ENCODE results near the gene POLR1G. TPM values are rescaled to one million over a fixed set of nuclear protein-coding genes. Genes with fewer than 3 reads are reported as not detected.

The POLR1G gene
- total RNA-seq, 1 experiment from 2014 or later = 25.9 TPM

DNA sequence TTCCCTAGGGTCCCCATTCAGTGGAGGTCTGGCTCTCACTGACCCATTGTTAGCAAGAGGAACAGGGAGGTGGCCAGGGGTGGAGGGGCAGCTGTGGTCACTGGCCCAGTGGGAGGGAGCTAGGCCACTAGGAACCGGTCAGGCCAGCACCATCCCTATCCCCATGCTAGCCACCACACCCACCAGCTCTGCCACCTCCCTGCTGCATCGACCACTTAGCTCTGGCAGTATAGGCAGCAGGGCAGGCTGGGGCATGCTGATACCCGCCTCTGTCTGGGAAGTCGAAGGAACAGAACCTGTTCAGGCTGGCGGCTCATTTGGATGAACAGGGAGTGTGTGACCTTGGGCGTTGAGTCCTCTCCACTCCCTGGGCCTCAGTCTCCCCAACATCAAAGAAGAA is 6.3 kb upstream of the POLR1G start:
- Histone ChIP-seq H3K36me3 (ENCODE audit: low read depth, low read length) (no peaks in the 10 kb centered on the region; the same call in 1 of the 2 replicates), H3K4me3 (ENCODE audit: low read length) (no peak overlapping the region), H3K27ac (ENCODE audit: low read length) (no peak overlapping the region), H3K27me3 (ENCODE audit: low read length) (no peaks in the 10 kb centered on the region), H4K20me1 (ENCODE audit: low read length) (no peaks in the 10 kb centered on the region), H3K4me2 (ENCODE audit: low read length) (no peak overlapping the region), H3F3A (ENCODE audit: low read length, unreplicated experiment) (no peaks in the 10 kb centered on the region), H3K9me3 (ENCODE audit: low read length) (no peaks in the 10 kb centered on the region), H2AFZ (ENCODE audit: low read length) (no peak overlapping the region), H3K9me2 (replicated peaks; ENCODE audit: low read length) (no peaks in the 10 kb centered on the region), H3K4me1 (ENCODE audit: insufficient read depth, low read length) (peaks cover 15% of the 10 kb centered on the region; the same call in 1 of the 2 replicates), H3K79me2 (ENCODE audit: low read length) (peaks cover 49% of the 10 kb centered on the region), H3K9ac (ENCODE audit: low read length) (no peak overlapping the region)
- ChIA-PET POLR2A (ENCODE audit: unreplicated experiment) (no interaction called here), CTCF (interaction anchor here (0.6 kb wide), 1 partner anchor 85 kb away, joined by 3 read pairs; no protein-coding TSS in a partner anchor)
- DNase-seq (no peak), ATAC-seq (no peak)
- TF ChIP-seq CTCF (conservative IDR thresholded peaks at IDR 0.05; ENCODE audit: low read depth, low read length) = no peak
- no peak for TF ChIP-seq EZH2 (IDR thresholded peaks at IDR 0.05; ENCODE audit: low read length, unreplicated experiment)
- TF ChIP-seq EZH2phosphoT487 (IDR thresholded peaks at IDR 0.05; ENCODE audit: borderline replicate concordance, low read length) = no peak
- intact Hi-C loops (cut with micrococcal nuclease) = no loop called here
- no TSS peak for BruUV-seq (replicated peaks)

DNA sequence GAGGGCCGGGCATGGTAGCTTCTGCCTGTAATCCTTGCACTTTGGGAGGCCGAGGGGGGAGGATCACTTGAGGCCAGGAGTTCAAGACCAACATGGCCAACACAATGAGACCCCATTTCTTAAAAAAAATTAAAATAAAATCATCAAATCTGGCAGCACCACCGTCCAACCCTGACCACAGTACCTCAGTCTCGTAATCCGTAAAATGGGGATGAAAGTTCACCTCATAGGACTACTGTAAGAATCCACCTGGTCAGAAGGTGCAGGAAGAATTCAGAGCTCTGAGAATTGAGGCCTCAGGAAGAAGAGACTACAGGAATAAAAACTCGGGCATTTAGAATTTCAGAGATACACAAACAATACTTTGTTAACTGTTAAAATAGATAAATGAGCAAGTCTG is 4.6 kb upstream of the POLR1G start:
- Histone ChIP-seq H2AFZ (ENCODE audit: low read length) (no peak overlapping the region), H3K36me3 (ENCODE audit: low read depth, low read length) (no peaks in the 10 kb centered on the region), H4K20me1 (ENCODE audit: low read length) (no peaks in the 10 kb centered on the region), H3K79me2 (ENCODE audit: low read length) (peaks cover 53% of the 10 kb centered on the region), H3K27ac (ENCODE audit: low read length) (no peak overlapping the region), H3K4me1 (ENCODE audit: insufficient read depth, low read length) (peaks cover 15% of the 10 kb centered on the region; the same call in 1 of the 2 replicates), H3K4me2 (ENCODE audit: low read length) (no peak overlapping the region), H3K27me3 (ENCODE audit: low read length) (no peaks in the 10 kb centered on the region), H3K9me2 (replicated peaks; ENCODE audit: low read length) (no peaks in the 10 kb centered on the region), H3K4me3 (ENCODE audit: low read length) (no peak overlapping the region), H3F3A (ENCODE audit: low read length, unreplicated experiment) (no peaks in the 10 kb centered on the region), H3K9me3 (ENCODE audit: low read length) (no peaks in the 10 kb centered on the region), H3K9ac (ENCODE audit: low read length) (no peak overlapping the region)
- TF ChIP-seq CTCF (conservative IDR thresholded peaks at IDR 0.05; ENCODE audit: low read depth, low read length) (no peak), EZH2 (IDR thresholded peaks at IDR 0.05; ENCODE audit: low read length, unreplicated experiment) (no peak), EZH2phosphoT487 (IDR thresholded peaks at IDR 0.05; ENCODE audit: borderline replicate concordance, low read length) (no peak)
- ChIA-PET POLR2A (ENCODE audit: unreplicated experiment) (no interaction called here), CTCF (no interaction called here)
- no TSS peak for BruUV-seq (replicated peaks)
- ATAC-seq (no peak), DNase-seq (no peak)
- intact Hi-C loops (cut with micrococcal nuclease) = no loop called here

- H3K4me1 ChIP-seq (ENCODE audit: insufficient read depth, low read length) = peaks cover 17% of the 10 kb centered on the region; the same call in 1 of the 2 replicates
- ATAC-seq (no peak), DNase-seq (no peak)
- H3K36me3 ChIP-seq (ENCODE audit: low read depth, low read length) = no peaks in the 10 kb centered on the region
- ChIA-PET POLR2A (ENCODE audit: unreplicated experiment) (no interaction called here), CTCF (no interaction called here)
- no peak overlapping the region for H3K4me3 ChIP-seq (ENCODE audit: low read length)
- intact Hi-C loops (cut with micrococcal nuclease) = no loop called here
- H3K27ac ChIP-seq (ENCODE audit: low read length) = no peak overlapping the region
- TF ChIP-seq CTCF (conservative IDR thresholded peaks at IDR 0.05; ENCODE audit: low read depth, low read length) = no peak
- no peak for TF ChIP-seq EZH2phosphoT487 (IDR thresholded peaks at IDR 0.05; ENCODE audit: borderline replicate concordance, low read length)
- TF ChIP-seq EZH2 (IDR thresholded peaks at IDR 0.05; ENCODE audit: low read length, unreplicated experiment) = no peak
- H4K20me1 ChIP-seq (ENCODE audit: low read length) = no peaks in the 10 kb centered on the region
- no TSS peak for BruUV-seq (replicated peaks)
- no peaks in the 10 kb centered on the region for H3K9me2 ChIP-seq (replicated peaks; ENCODE audit: low read length)
- peaks cover 60% of the 10 kb centered on the region for H3K79me2 ChIP-seq (ENCODE audit: low read length)
- no peak overlapping the region for H3K9ac ChIP-seq (ENCODE audit: low read length)
- H3K4me2 ChIP-seq (ENCODE audit: low read length) = peak overlapping the region; percentile 84
- no peaks in the 10 kb centered on the region for H3K9me3 ChIP-seq (ENCODE audit: low read length)
- no peaks in the 10 kb centered on the region for H3F3A ChIP-seq (ENCODE audit: low read length, unreplicated experiment)
- no peak overlapping the region for H2AFZ ChIP-seq (ENCODE audit: low read length)
- H3K27me3 ChIP-seq (ENCODE audit: low read length) = no peaks in the 10 kb centered on the region
Observed at GRCh38 chr19:45402298-45403061, 4.0 kb upstream of the POLR1G start.
